Thyroid gland (tissue), 4 donors: ENCODE data around the gene HNRNPLL.

Source experiments
- POLR2A ChIP-seq, 2 donors: fragments of 450-650 bp; IDR thresholded peaks; one replicate each; pipeline ENCODE4 v1.6.1; 2017; ENCODE audit warnings: antibody characterized with exemption in 2 of 2, mild to moderate bottlenecking in 2 of 2, moderate library complexity in 1 of 2
- TF ChIP-seq, protein P1 (sequence below), 6 experiments: fragments of 200-600 bp in 3 of 6; fragments of 450-650 bp in 3 of 6; sonication (generic) in 3 of 6; IDR thresholded peaks; one replicate each; pipeline ENCODE4 v1.5.1; 2016 to 2019; ENCODE audit warnings: antibody characterized with exemption in 6 of 6, mild to moderate bottlenecking in 2 of 6, inconsistent platforms in 1 of 6, moderate library complexity in 1 of 6

DNA sequence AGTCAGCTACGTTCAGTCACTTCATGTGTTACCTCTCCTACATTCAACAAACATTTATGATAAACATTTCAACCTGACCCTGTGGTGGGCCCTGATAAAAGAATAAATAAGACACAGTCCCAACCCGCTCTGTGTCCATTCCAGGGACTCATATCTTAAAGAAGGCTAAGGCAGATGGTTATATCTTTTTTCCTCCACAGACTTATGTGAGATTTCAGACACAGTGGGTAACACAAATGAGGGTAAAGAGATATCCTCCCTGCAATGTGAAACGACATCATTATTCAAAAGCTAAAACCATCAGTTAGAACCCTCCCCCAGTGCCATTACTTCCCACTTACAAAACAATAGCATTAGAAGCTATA lies 11.1 kb upstream of the HNRNPLL start:
- TF ChIP-seq, protein P1, sequence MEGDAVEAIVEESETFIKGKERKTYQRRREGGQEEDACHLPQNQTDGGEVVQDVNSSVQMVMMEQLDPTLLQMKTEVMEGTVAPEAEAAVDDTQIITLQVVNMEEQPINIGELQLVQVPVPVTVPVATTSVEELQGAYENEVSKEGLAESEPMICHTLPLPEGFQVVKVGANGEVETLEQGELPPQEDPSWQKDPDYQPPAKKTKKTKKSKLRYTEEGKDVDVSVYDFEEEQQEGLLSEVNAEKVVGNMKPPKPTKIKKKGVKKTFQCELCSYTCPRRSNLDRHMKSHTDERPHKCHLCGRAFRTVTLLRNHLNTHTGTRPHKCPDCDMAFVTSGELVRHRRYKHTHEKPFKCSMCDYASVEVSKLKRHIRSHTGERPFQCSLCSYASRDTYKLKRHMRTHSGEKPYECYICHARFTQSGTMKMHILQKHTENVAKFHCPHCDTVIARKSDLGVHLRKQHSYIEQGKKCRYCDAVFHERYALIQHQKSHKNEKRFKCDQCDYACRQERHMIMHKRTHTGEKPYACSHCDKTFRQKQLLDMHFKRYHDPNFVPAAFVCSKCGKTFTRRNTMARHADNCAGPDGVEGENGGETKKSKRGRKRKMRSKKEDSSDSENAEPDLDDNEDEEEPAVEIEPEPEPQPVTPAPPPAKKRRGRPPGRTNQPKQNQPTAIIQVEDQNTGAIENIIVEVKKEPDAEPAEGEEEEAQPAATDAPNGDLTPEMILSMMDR (IDR thresholded peaks at IDR 0.05), result no peak
- no peak for TF ChIP-seq POLR2A (IDR thresholded peaks at IDR 0.05)
